IPS-NIHi11 (cell line): ENCODE results near the gene TCAF1.
A peak's percentile ranks its signal among the peaks of the same experiment; 100 is the strongest.
"Not testable (repeated sequence)": the region's sequence is repeated elsewhere in the genome, so short reads cannot be mapped to it uniquely, and the experiment has no call there.

Experiments used
- DNase-seq: peaks from one replicate; pipeline ENCODE4 v3.0.0; 2012; ENCODE audit warnings: mixed read lengths, low spot score

TCAF1 gene

GRCh38 chr7:143902332-143902899 lies 440 bp upstream of the TCAF1 start:
- no peak for DNase-seq

GRCh38 chr7:143901332-143901667 lies 676 bp downstream of the TCAF1 start:
- peak; percentile 17 for DNase-seq

GRCh38 chr7:143900230-143900766 lies 1.7 kb downstream of the TCAF1 start:
- no peak for DNase-seq

GRCh38 chr7:143898810-143899209 lies 3.2 kb downstream of the TCAF1 start:
- DNase-seq = no peak

GRCh38 chr7:143896667-143897066 lies 5.3 kb downstream of the TCAF1 start:
- DNase-seq = no peak

- DNase-seq = no peak
These were observed 9.3 kb downstream of the TCAF1 start for GRCh38 chr7:143892527-143893300.

GRCh38 chr7:143891457-143891856 lies 10.5 kb downstream of the TCAF1 start:
- DNase-seq = no peak

- no peak for DNase-seq
These were observed 11.4 kb downstream of the TCAF1 start for GRCh38 chr7:143890558-143890957.

GRCh38 chr7:143889068-143889467 lies 12.9 kb downstream of the TCAF1 start:
- DNase-seq = no peak

GRCh38 chr7:143886826-143887477 lies 15.0 kb downstream of the TCAF1 start:
- DNase-seq = no peak

GRCh38 chr7:143885951-143886350 lies 16.0 kb downstream of the TCAF1 start:
- DNase-seq = no peak

GRCh38 chr7:143884969-143885559 lies 16.9 kb downstream of the TCAF1 start:
- DNase-seq = peak; percentile 91

- DNase-seq = no peak
These were observed 17.6 kb downstream of the TCAF1 start for GRCh38 chr7:143884241-143884968.

- peak; percentile 52 for DNase-seq
These were observed 19.3 kb downstream of the TCAF1 start for GRCh38 chr7:143882604-143883078.

GRCh38 chr7:143882020-143882603 lies 19.9 kb downstream of the TCAF1 start:
- DNase-seq = peak; percentile 73

- no peak for DNase-seq
These were observed 23.1 kb downstream of the TCAF1 start for GRCh38 chr7:143878884-143879283.

- no peak for DNase-seq
These were observed 24.9 kb downstream of the TCAF1 start for GRCh38 chr7:143877098-143877497.

- no peak for DNase-seq
These were observed 25.8 kb downstream of the TCAF1 start for GRCh38 chr7:143876218-143876617.

GRCh38 chr7:143873242-143873641 lies 28.7 kb downstream of the TCAF1 start:
- not testable (repeated sequence) for DNase-seq

GRCh38 chr7:143871534-143871933 lies 30.4 kb downstream of the TCAF1 start:
- DNase-seq = not testable (repeated sequence)

- DNase-seq = not testable (repeated sequence)
These were observed 44.0 kb downstream of the TCAF1 start for GRCh38 chr7:143857994-143858393.
